ENCODE data around the gene FOXN3. TPM values are rescaled to one million over a fixed set of nuclear protein-coding genes. Genes with fewer than 3 reads are reported as not detected.
A peak's percentile ranks its signal among the peaks of the same experiment; 100 is the strongest.

The FOXN3 gene
- total RNA-seq, 2 donors from 2014 or later, result 61.2 to 84.1 TPM

- 100% methylated on average over 5 of the region's 5 CpGs; no CpG with 5 or more reads in 1 of the 2 experiments for WGBS, 2 experiments (ENCODE audit: insufficient coverage in 1 of 2, insufficient read length in 1 of 2)
- Histone ChIP-seq H3K27ac (ENCODE audit: low read depth, low read length) (no peak overlapping the region), H3K4me1 (ENCODE audit: control insufficient read depth, insufficient read depth, low read length) (peaks cover 8% of the 10 kb centered on the region), H3K27me3 (ENCODE audit: control insufficient read depth, insufficient read depth, low read length, poor library complexity, severe bottlenecking) (no peaks in the 10 kb centered on the region), H3K36me3 (ENCODE audit: control insufficient read depth, insufficient read depth, low read length) (no peaks in the 10 kb centered on the region), H3K9me3 (ENCODE audit: control insufficient read depth, low read length) (no peaks in the 10 kb centered on the region), H3K9ac (ENCODE audit: extremely low read depth, low read length, poor library complexity, severe bottlenecking) (no peak overlapping the region), H3K4me3 (ENCODE audit: low read length) (no peak overlapping the region)
- no peaks in the 10 kb centered on the region for H3K36me3 Mint-ChIP-seq (ENCODE audit: low read depth)
- H3K4me3 Mint-ChIP-seq, result no peak overlapping the region
- DNase-seq, result no peak
- peaks cover 43% of the 10 kb centered on the region for H3K4me1 Mint-ChIP-seq
- no peaks in the 10 kb centered on the region for H3K9me3 Mint-ChIP-seq
- no peaks in the 10 kb centered on the region for H3K27me3 Mint-ChIP-seq (ENCODE audit: insufficient read depth)
- H3K27ac Mint-ChIP-seq, result no peak overlapping the region
- TF ChIP-seq CTCF (conservative IDR thresholded peaks at IDR 0.05), result no peak
Measured at GRCh38 chr14:89267656-89268055, 149.4 kb downstream of the FOXN3 start.

- Mint-ChIP-seq H3K27me3 (ENCODE audit: insufficient read depth) (no peaks in the 10 kb centered on the region), H3K27ac (no peak overlapping the region), H3K9me3 (no peaks in the 10 kb centered on the region), H3K4me1 (peaks cover 43% of the 10 kb centered on the region), H3K4me3 (no peak overlapping the region), H3K36me3 (ENCODE audit: low read depth) (no peaks in the 10 kb centered on the region)
- peak; percentile 63 for DNase-seq
- Histone ChIP-seq H3K4me1 (ENCODE audit: control insufficient read depth, insufficient read depth, low read length) (peaks cover 8% of the 10 kb centered on the region), H3K36me3 (ENCODE audit: control insufficient read depth, insufficient read depth, low read length) (no peaks in the 10 kb centered on the region), H3K9me3 (ENCODE audit: control insufficient read depth, low read length) (no peaks in the 10 kb centered on the region), H3K27me3 (ENCODE audit: control insufficient read depth, insufficient read depth, low read length, poor library complexity, severe bottlenecking) (no peaks in the 10 kb centered on the region), H3K27ac (ENCODE audit: low read depth, low read length) (no peak overlapping the region), H3K9ac (ENCODE audit: extremely low read depth, low read length, poor library complexity, severe bottlenecking) (no peak overlapping the region), H3K4me3 (ENCODE audit: low read length) (no peak overlapping the region)
- no peak for TF ChIP-seq CTCF (conservative IDR thresholded peaks at IDR 0.05)
- 85 to 87% methylated on average over 3 to 7 of the region's 7 CpGs for WGBS, 2 experiments (ENCODE audit: insufficient coverage in 1 of 2, insufficient read length in 1 of 2)
Measured at GRCh38 chr14:89267163-89267562, 149.9 kb downstream of the FOXN3 start.

GRCh38 chr14:89266754-89267153, 150.3 kb downstream of the FOXN3 start:
- H3K9ac ChIP-seq (ENCODE audit: extremely low read depth, low read length, poor library complexity, severe bottlenecking), result no peak overlapping the region
- H3K9me3 ChIP-seq (ENCODE audit: control insufficient read depth, low read length), result no peaks in the 10 kb centered on the region
- H3K36me3 ChIP-seq (ENCODE audit: control insufficient read depth, insufficient read depth, low read length), result no peaks in the 10 kb centered on the region
- no peak overlapping the region for H3K4me3 ChIP-seq (ENCODE audit: low read length)
- WGBS, 2 experiments (ENCODE audit: insufficient coverage in 1 of 2, insufficient read length in 1 of 2), result 64 to 81% methylated on average over 4 to 6 of the region's 7 CpGs
- H3K4me1 ChIP-seq (ENCODE audit: control insufficient read depth, insufficient read depth, low read length), result peaks cover 8% of the 10 kb centered on the region
- H3K27ac ChIP-seq (ENCODE audit: low read depth, low read length), result no peak overlapping the region
- no peak overlapping the region for H3K4me3 Mint-ChIP-seq
- no peak for TF ChIP-seq CTCF (conservative IDR thresholded peaks at IDR 0.05)
- no peak overlapping the region for H3K27ac Mint-ChIP-seq
- H3K4me1 Mint-ChIP-seq, result peaks cover 43% of the 10 kb centered on the region
- H3K27me3 ChIP-seq (ENCODE audit: control insufficient read depth, insufficient read depth, low read length, poor library complexity, severe bottlenecking), result no peaks in the 10 kb centered on the region
- no peaks in the 10 kb centered on the region for H3K36me3 Mint-ChIP-seq (ENCODE audit: low read depth)
- H3K9me3 Mint-ChIP-seq, result no peaks in the 10 kb centered on the region
- no peaks in the 10 kb centered on the region for H3K27me3 Mint-ChIP-seq (ENCODE audit: insufficient read depth)
- no peak for DNase-seq
